Endothelial cell of umbilical vein (primary cell): ENCODE data around the gene TAF15. TPM values are rescaled to one million over a fixed set of nuclear protein-coding genes. Genes with fewer than 3 reads are reported as not detected.

ENCODE experiments used
- BruUV-seq: library from RNA; stranded (reverse); fragments of 400-500 nt; replicated peaks from 2 replicates; lab custom pipeline; 2021; lab: Mats Ljungman, UMichigan
- CTCF ChIA-PET: fragments of 300-600, 350-600 bp; sonication (Branson Sonifier 250); formaldehyde crosslinking; loops from one replicate; lab custom pipeline; 2021; ENCODE audit warnings: antibody characterized with exemption, inconsistent platforms; lab: Charles Lee
- POLR2A ChIA-PET: fragments of 300-600, 350-600 bp; sonication (Branson Sonifier 250); formaldehyde crosslinking; loops from one replicate; lab custom pipeline; 2021; ENCODE audit warnings: antibody characterized with exemption, inconsistent platforms; lab: Charles Lee
- DNase-seq: peaks from one replicate; pipeline ENCODE4 v3.0.0-alpha.2; 2011; ENCODE audit warnings: low read depth, low spot score
- FAIRE-seq: peaks from 2 replicates; lab custom pipeline; 2011; peaks lifted over from hg19 to GRCh38; lab: Jason Lieb, UNC
- H2AFZ ChIP-seq: 2 replicates; pipeline ENCODE4 v1.6.0; 2012; ENCODE audit warnings: low read depth, low read length, control low read depth, inconsistent platforms
- H3K27ac ChIP-seq: 2 replicates; pipeline ENCODE4 v1.5.1; 2011; ENCODE audit warnings: low read depth, mild to moderate bottlenecking, control low read depth, low read length, moderate library complexity; ENCODE audit not compliant: insufficient read depth
- H3K27me3 ChIP-seq, 2 experiments: 2 replicates each; pipeline versions ENCODE4 v1.6.0 to v1.6.1; 2011; ENCODE audit warnings: low read length in 2 of 2, mixed read lengths in 1 of 2; ENCODE audit not compliant: control insufficient read depth in 2 of 2, insufficient read depth in 2 of 2
- H3K36me3 ChIP-seq, 2 experiments: 2 replicates in 1 of 2; 3 replicates in 1 of 2; pipeline ENCODE4 v1.5.1; 2011; ENCODE audit warnings: low read length in 2 of 2, mild to moderate bottlenecking in 1 of 2, moderate library complexity in 1 of 2; ENCODE audit not compliant: control insufficient read depth in 2 of 2, insufficient read depth in 2 of 2; ENCODE audit errors: extremely low read depth in 1 of 2
- H3K4me1 ChIP-seq: 3 replicates; pipeline ENCODE4 v1.5.1; 2011; ENCODE audit warnings: mild to moderate bottlenecking, low read length; ENCODE audit not compliant: control insufficient read depth, insufficient read depth; ENCODE audit errors: extremely low read depth
- H3K4me2 ChIP-seq: 2 replicates; pipeline ENCODE4 v1.6.1; 2011; ENCODE audit warnings: low read length, control low read depth, mixed read lengths; ENCODE audit not compliant: insufficient read depth
- H3K4me3 ChIP-seq, 3 experiments: fragments of 200-600 bp in 1 of 3; sonication (generic), shearing (Covaris generic) in 1 of 3; replicated peaks in 1 of 3; 2 replicates each; pipeline ENCODE4 v1.5.1; 2011 to 2016; ENCODE audit warnings: control low read depth in 3 of 3, low read length in 3 of 3, mild to moderate bottlenecking in 2 of 3, inconsistent platforms in 1 of 3, low read depth in 1 of 3, moderate library complexity in 1 of 3; ENCODE audit not compliant: insufficient read depth in 1 of 3
- H3K79me2 ChIP-seq: 2 replicates; pipeline ENCODE4 v1.6.0; 2012; ENCODE audit warnings: low read length, inconsistent platforms; ENCODE audit not compliant: control insufficient read depth, insufficient read depth
- H3K9ac ChIP-seq: replicated peaks from 2 replicates; pipeline ENCODE3; 2011; ENCODE audit warnings: low read length, control low read depth; ENCODE audit not compliant: insufficient read depth; ENCODE audit errors: extremely low read depth
- H3K9me1 ChIP-seq: replicated peaks from 3 replicates; pipeline ENCODE4 v1.6.0; 2011; ENCODE audit warnings: mild to moderate bottlenecking, low read length; ENCODE audit not compliant: control insufficient read depth, insufficient read depth; ENCODE audit errors: extremely low read depth
- H3K9me3 ChIP-seq: replicated peaks from 2 replicates; pipeline ENCODE4 v1.5.1; 2012; ENCODE audit warnings: low read length, inconsistent platforms; ENCODE audit not compliant: control insufficient read depth, insufficient read depth
- H4K20me1 ChIP-seq: replicated peaks from 2 replicates; pipeline ENCODE3; 2011; ENCODE audit warnings: mild to moderate bottlenecking, low read length; ENCODE audit not compliant: control insufficient read depth, insufficient read depth; ENCODE audit errors: extremely low read depth
- EZH2 ChIP-seq: IDR thresholded peaks from 2 replicates; pipeline ENCODE4 v1.6.1; 2012; ENCODE audit warnings: borderline replicate concordance, low read depth, mild to moderate bottlenecking, moderate library complexity, low read length, inconsistent platforms; ENCODE audit not compliant: severe bottlenecking
- FOS ChIP-seq: IDR thresholded peaks from 2 replicates; pipeline ENCODE4 v1.6.1; 2011; ENCODE audit warnings: mild to moderate bottlenecking, low read length, moderate library complexity, borderline replicate concordance; ENCODE audit not compliant: insufficient read depth
- GATA2 ChIP-seq: IDR thresholded peaks from 2 replicates; pipeline ENCODE4 v1.7.0; 2011; ENCODE audit warnings: low read depth, mild to moderate bottlenecking, moderate library complexity, mixed read lengths, low read length; ENCODE audit not compliant: insufficient read length, insufficient read depth
- JUN ChIP-seq: IDR thresholded peaks from 2 replicates; pipeline ENCODE4 v1.6.1; 2011; ENCODE audit warnings: borderline replicate concordance, low read depth; ENCODE audit not compliant: insufficient read length, insufficient read depth
- MYC ChIP-seq: IDR thresholded peaks from one replicate; pipeline ENCODE4 v1.6.1; 2011; ENCODE audit warnings: mild to moderate bottlenecking, low read depth, low read length
- POLR2A ChIP-seq: IDR thresholded peaks from 2 replicates; pipeline ENCODE4 v1.6.1; 2012; ENCODE audit warnings: low read depth, mild to moderate bottlenecking, control low read depth, low read length
- POLR2AphosphoS5 ChIP-seq: IDR thresholded peaks from 2 replicates; pipeline ENCODE4 v1.6.1; 2012; ENCODE audit warnings: low read depth, mild to moderate bottlenecking, control low read depth, low read length, moderate library complexity; ENCODE audit not compliant: insufficient read depth
- dilution Hi-C: fragments of 300-500 bp; cut with MboI; formaldehyde crosslinking; loops from one replicate; pipeline ENCODE4 v1.15.0; 2019; ENCODE audit warnings: low sequenced_read_pairs; ENCODE audit not compliant: extremely low pct_ligation_motif_present
- intact Hi-C: fragments of 100-400 bp; cut with micrococcal nuclease; formaldehyde crosslinking; loops from one replicate; pipeline ENCODE4 v1.10.0; 2022
- polyA plus RNA-seq, 4 experiments: library from polyadenylated mRNA; depleted of rRNA in 3 of 4; stranded (reverse) in 3 of 4; unstranded in 1 of 4; fragments of >200 nt; gene quantifications; 2 replicates each; pipeline versions ENCODE4 v1.2.1 to v1.2.3, GENCODE V29; 2011 to 2012; ENCODE audit warnings: missing spikeins in 1 of 4
- total RNA-seq: library from RNA; stranded (reverse); gene quantifications from 2 replicates; pipeline ENCODE4 v1.2.3, GENCODE V29; 2021
- TF ChIP-seq, protein P1 (sequence below), 2 donors: IDR thresholded peaks; 1 replicate in 1 of 2; 2 replicates in 1 of 2; pipeline ENCODE4 v1.5.1; 2011; ENCODE audit warnings: low read length in 2 of 2, mild to moderate bottlenecking in 2 of 2, moderate library complexity in 2 of 2, control low read depth in 1 of 2, inconsistent platforms in 1 of 2, low read depth in 1 of 2; ENCODE audit not compliant: insufficient read depth in 1 of 2; ENCODE audit errors: extremely low read depth in 1 of 2
- TF ChIP-seq, protein P2 (sequence below): IDR thresholded peaks from 2 replicates; pipeline ENCODE4 v1.6.1; 2011; ENCODE audit not compliant: insufficient read depth, insufficient read length

The TAF15 gene
- total and polyA plus RNA-seq, 2 donors (not counting 3 experiments of a cell fraction or from before 2014, with no cell fraction given), result 59.4 to 247 TPM

DNA sequence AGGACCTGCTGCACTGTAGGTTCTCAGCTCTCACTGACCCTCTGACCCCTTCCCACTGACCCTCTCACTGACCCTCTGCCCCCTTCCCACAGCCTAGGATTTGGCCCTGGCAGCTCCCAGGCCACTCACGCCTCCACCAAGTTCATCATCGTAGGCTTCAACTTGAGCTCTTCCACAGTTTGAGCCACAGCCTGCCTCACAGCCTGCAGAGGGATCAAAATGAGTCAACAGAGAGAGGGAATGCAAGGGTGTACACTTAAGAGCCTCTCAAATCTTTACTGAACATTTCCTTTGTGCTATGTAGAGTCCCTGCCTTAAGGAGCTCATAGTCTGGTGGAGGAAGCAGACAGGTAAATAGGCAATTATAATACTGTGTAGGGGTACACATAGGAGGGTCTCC, 47.3 kb downstream of the TAF15 start:
- no peak for DNase-seq
- Histone ChIP-seq H3K36me3 (peaks cover 2 to 9% of the 10 kb centered on the region in 2 experiments), H3K4me3 (no peak overlapping the region), H2AFZ (no peak overlapping the region), H3K9me1 (no peaks in the 10 kb centered on the region), H3K27me3 (no peaks in the 10 kb centered on the region), H3K9me3 (no peaks in the 10 kb centered on the region), H4K20me1 (no peaks in the 10 kb centered on the region), H3K9ac (no peak overlapping the region), H3K79me2 (no peaks in the 10 kb centered on the region), H3K27ac (no peak overlapping the region), H3K4me1 (no peaks in the 10 kb centered on the region), H3K4me2 (no peak overlapping the region)
- intact Hi-C loops (no loop called here), dilution Hi-C loops (no loop called here)
- CTCF ChIA-PET, result interaction anchor here (1.8 to 2.3 kb wide), 2 partner anchors 8 to 15 kb away, joined by 5 to 7 read pairs; no protein-coding TSS in a partner anchor
- no TSS peak for BruUV-seq
- POLR2A ChIA-PET, result no interaction called here
- FAIRE-seq, result no peak
- TF ChIP-seq EZH2 (no peak), GATA2 (no peak), JUN (no peak), POLR2A (no peak), FOS (no peak), MYC (no peak), POLR2AphosphoS5 (no peak)
- TF ChIP-seq, protein P1, sequence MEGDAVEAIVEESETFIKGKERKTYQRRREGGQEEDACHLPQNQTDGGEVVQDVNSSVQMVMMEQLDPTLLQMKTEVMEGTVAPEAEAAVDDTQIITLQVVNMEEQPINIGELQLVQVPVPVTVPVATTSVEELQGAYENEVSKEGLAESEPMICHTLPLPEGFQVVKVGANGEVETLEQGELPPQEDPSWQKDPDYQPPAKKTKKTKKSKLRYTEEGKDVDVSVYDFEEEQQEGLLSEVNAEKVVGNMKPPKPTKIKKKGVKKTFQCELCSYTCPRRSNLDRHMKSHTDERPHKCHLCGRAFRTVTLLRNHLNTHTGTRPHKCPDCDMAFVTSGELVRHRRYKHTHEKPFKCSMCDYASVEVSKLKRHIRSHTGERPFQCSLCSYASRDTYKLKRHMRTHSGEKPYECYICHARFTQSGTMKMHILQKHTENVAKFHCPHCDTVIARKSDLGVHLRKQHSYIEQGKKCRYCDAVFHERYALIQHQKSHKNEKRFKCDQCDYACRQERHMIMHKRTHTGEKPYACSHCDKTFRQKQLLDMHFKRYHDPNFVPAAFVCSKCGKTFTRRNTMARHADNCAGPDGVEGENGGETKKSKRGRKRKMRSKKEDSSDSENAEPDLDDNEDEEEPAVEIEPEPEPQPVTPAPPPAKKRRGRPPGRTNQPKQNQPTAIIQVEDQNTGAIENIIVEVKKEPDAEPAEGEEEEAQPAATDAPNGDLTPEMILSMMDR (IDR thresholded peaks at IDR 0.05; ENCODE audit: extremely low read depth in 1 of 2, insufficient read depth in 1 of 2, low read depth in 1 of 2, low read length in 2 of 2), result no peak
- TF ChIP-seq, protein P2, sequence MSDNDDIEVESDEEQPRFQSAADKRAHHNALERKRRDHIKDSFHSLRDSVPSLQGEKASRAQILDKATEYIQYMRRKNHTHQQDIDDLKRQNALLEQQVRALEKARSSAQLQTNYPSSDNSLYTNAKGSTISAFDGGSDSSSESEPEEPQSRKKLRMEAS, result no peak
